ENCODE measurements around the gene SHMT2. TPM values are rescaled to one million over a fixed set of nuclear protein-coding genes. Genes with fewer than 3 reads are reported as not detected.

The SHMT2 gene
- total RNA-seq, 1 donor, result 199 TPM

DNA sequence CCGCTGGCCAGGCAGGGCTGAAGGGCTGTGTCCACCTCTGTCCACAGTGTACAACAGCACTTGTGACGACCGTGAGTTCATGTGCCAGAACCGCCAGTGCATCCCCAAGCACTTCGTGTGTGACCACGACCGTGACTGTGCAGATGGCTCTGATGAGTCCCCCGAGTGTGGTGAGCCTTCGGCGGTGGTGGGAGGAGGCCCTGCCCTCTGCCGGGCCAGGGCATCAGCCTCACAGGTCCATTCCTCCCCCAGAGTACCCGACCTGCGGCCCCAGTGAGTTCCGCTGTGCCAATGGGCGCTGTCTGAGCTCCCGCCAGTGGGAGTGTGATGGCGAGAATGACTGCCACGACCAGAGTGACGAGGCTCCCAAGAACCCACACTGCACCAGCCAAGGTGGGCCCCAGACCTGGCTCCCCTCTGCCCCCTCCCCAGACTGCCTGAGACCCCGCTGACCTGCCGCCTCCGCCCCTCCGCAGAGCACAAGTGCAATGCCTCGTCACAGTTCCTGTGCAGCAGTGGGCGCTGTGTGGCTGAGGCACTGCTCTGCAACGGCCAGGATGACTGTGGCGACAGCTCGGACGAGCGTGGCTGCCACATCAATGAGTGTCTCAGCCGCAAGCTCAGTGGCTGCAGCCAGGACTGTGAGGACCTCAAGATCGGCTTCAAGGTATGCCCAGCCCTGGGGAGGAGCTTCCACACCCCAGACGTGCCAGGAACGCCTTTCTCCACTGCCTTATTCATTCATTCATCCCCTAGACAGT lies 33.7 kb upstream of the SHMT2 start:
- no peak overlapping the region for H3K4me3 ChIP-seq (ENCODE audit: low read depth, low read length)
- TF ChIP-seq, protein P1, sequence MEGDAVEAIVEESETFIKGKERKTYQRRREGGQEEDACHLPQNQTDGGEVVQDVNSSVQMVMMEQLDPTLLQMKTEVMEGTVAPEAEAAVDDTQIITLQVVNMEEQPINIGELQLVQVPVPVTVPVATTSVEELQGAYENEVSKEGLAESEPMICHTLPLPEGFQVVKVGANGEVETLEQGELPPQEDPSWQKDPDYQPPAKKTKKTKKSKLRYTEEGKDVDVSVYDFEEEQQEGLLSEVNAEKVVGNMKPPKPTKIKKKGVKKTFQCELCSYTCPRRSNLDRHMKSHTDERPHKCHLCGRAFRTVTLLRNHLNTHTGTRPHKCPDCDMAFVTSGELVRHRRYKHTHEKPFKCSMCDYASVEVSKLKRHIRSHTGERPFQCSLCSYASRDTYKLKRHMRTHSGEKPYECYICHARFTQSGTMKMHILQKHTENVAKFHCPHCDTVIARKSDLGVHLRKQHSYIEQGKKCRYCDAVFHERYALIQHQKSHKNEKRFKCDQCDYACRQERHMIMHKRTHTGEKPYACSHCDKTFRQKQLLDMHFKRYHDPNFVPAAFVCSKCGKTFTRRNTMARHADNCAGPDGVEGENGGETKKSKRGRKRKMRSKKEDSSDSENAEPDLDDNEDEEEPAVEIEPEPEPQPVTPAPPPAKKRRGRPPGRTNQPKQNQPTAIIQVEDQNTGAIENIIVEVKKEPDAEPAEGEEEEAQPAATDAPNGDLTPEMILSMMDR (IDR thresholded peaks at IDR 0.05; ENCODE audit: insufficient read depth, low read depth, low read length), result no peak
- DNase-seq (ENCODE audit: low read depth), result no peak

DNA sequence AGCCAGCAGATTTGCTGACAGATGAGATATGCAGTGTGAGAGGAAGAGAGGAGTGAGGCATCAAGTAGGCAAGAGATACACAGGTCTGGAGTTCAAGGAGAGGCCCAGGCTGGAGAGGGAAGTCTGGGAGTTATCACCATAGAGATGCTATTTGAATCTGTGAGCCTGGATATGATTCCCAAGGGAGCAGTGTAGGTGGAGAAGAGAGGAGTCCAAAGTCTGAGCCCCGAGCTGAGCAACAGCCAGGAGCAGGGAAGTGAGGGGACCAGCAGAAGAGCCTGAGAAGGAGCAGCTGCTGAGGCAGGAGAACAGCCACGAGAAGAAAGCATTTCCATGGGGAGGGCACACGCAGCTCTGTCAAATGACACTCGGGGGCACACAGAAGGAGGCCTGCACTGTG lies 33.1 kb upstream of the SHMT2 start:
- DNase-seq (ENCODE audit: low read depth), result no peak
- TF ChIP-seq, protein P1 (IDR thresholded peaks at IDR 0.05; ENCODE audit: insufficient read depth, low read depth, low read length), result no peak
- no peak overlapping the region for H3K4me3 ChIP-seq (ENCODE audit: low read depth, low read length)

DNA sequence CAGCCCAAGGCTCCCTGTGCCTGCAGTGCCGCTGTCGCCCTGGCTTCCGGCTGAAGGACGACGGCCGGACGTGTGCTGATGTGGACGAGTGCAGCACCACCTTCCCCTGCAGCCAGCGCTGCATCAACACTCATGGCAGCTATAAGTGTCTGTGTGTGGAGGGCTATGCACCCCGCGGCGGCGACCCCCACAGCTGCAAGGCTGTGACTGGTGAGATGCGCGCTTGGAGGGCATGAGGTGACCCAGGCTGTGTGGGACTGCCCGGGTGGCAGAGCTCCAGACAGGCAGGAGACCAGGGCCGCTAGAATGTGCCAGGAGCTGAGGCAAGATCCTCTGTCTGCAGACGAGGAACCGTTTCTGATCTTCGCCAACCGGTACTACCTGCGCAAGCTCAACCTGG lies 32.6 kb upstream of the SHMT2 start:
- no peak overlapping the region for H3K4me3 ChIP-seq (ENCODE audit: low read depth, low read length)
- DNase-seq (ENCODE audit: low read depth), result no peak
- TF ChIP-seq, protein P1 (IDR thresholded peaks at IDR 0.05; ENCODE audit: insufficient read depth, low read depth, low read length), result no peak

DNA sequence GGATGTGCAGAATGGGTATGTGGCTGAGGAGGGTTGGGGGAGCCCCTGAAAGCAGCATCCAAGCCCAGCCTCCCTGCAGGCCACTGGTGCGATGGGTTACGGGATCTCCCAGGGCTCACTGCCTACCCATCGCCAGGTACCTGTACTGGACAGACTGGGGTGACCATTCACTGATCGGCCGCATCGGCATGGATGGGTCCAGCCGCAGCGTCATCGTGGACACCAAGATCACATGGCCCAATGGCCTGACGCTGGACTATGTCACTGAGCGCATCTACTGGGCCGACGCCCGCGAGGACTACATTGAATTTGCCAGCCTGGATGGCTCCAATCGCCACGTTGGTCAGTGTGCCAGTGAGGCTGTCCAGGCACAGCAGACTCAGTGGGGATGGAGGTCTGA lies 31.2 kb upstream of the SHMT2 start:
- H3K4me3 ChIP-seq (ENCODE audit: low read depth, low read length), result no peak overlapping the region
- no peak for DNase-seq (ENCODE audit: low read depth)
- TF ChIP-seq, protein P1 (IDR thresholded peaks at IDR 0.05; ENCODE audit: insufficient read depth, low read depth, low read length), result no peak

DNA sequence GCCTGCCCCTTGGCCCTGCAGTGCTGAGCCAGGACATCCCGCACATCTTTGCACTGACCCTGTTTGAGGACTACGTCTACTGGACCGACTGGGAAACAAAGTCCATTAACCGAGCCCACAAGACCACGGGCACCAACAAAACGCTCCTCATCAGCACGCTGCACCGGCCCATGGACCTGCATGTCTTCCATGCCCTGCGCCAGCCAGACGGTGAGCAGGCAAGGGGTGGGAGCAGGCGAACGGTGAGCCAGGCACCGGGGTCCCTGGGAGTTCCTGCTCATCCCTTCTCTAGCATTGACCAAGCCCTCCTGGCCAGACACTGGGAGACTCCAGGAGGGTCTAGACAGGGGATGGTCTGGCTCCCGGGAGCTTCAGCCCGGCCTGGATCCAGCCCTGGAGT lies 30.3 kb upstream of the SHMT2 start:
- no peak for DNase-seq (ENCODE audit: low read depth)
- TF ChIP-seq, protein P1 (IDR thresholded peaks at IDR 0.05; ENCODE audit: insufficient read depth, low read depth, low read length), result no peak
- no peak overlapping the region for H3K4me3 ChIP-seq (ENCODE audit: low read depth, low read length)

DNA sequence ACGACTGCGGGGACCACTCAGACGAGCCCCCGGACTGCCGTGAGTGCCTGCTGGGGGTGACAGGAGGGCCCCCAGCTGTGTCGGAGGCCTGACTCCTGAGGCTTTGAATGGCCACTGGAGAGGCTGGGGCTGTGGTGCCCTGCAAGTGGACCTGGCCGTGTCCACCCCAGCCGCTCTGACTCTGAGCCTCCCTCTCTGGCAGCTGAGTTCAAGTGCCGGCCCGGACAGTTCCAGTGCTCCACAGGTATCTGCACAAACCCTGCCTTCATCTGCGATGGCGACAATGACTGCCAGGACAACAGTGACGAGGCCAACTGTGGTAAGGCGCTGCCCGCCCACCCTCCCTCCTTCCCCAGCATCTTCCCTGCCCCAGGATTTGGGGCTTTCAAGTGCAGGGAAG lies 29.0 kb upstream of the SHMT2 start:
- no peak for DNase-seq (ENCODE audit: low read depth)
- TF ChIP-seq, protein P1 (IDR thresholded peaks at IDR 0.05; ENCODE audit: insufficient read depth, low read depth, low read length), result no peak
- no peak overlapping the region for H3K4me3 ChIP-seq (ENCODE audit: low read depth, low read length)

DNA sequence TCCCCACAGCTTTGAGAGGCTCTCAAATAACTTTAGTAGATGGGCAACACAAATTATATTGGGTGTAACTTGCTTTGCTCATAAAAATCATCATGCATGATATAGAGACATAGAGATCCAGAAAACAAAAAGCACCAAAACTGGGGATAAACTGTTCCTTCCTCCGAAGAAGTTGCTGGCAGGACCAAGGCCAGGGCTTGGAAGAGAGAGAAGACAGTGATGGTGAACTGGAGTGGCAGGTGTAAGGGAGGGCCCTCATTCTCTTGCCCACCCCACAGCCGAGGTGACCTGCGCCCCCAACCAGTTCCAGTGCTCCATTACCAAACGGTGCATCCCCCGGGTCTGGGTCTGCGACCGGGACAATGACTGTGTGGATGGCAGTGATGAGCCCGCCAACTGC lies 28.3 kb upstream of the SHMT2 start:
- H3K4me3 ChIP-seq (ENCODE audit: low read depth, low read length), result no peak overlapping the region
- TF ChIP-seq, protein P1 (IDR thresholded peaks at IDR 0.05; ENCODE audit: insufficient read depth, low read depth, low read length), result no peak
- no peak for DNase-seq (ENCODE audit: low read depth)

All from fibroblast of villous mesenchyme (primary cell).